ENCODE measurements around the gene KCNK1.
"Not testable (repeated sequence)": the region's sequence is repeated elsewhere in the genome, so short reads cannot be mapped to it uniquely, and the experiment has no call there.

Gene KCNK1

GRCh38 chr1:233615571-233615970 is 1.7 kb downstream of the KCNK1 start:
- H3K4me3 ChIP-seq (ENCODE audit: low read length) = no peak overlapping the region
- no peak for TF ChIP-seq CTCF (conservative IDR thresholded peaks at IDR 0.05; ENCODE audit: low read length)
- no peak for DNase-seq (ENCODE audit: low read depth)

- no peak for TF ChIP-seq CTCF (conservative IDR thresholded peaks at IDR 0.05; ENCODE audit: low read length)
- H3K4me3 ChIP-seq (ENCODE audit: low read length) = no peak overlapping the region
- no peak for DNase-seq (ENCODE audit: low read depth)
Measured at GRCh38 chr1:233617025-233617424, 3.1 kb downstream of the KCNK1 start.

- not testable (repeated sequence) for DNase-seq (ENCODE audit: low read depth); H3K4me3 ChIP-seq (ENCODE audit: low read length)
Measured at GRCh38 chr1:233619414-233619813, 5.5 kb downstream of the KCNK1 start.

- no peak for TF ChIP-seq CTCF (conservative IDR thresholded peaks at IDR 0.05; ENCODE audit: low read length)
Measured at GRCh38 chr1:233620065-233620464, 6.2 kb downstream of the KCNK1 start.

GRCh38 chr1:233621923-233622322 is 8.0 kb downstream of the KCNK1 start:
- H3K4me3 ChIP-seq (ENCODE audit: low read length) = no peak overlapping the region
- no peak for DNase-seq (ENCODE audit: low read depth)
- TF ChIP-seq CTCF (conservative IDR thresholded peaks at IDR 0.05; ENCODE audit: low read length) = no peak

More at GRCh38 chr1:233620065-233620464, 6.2 kb downstream of the KCNK1 start:
- no peak for DNase-seq (ENCODE audit: low read depth)
- H3K4me3 ChIP-seq (ENCODE audit: low read length) = no peak overlapping the region

- no peak for DNase-seq (ENCODE audit: low read depth)
- H3K4me3 ChIP-seq (ENCODE audit: low read length) = no peak overlapping the region
- no peak for TF ChIP-seq CTCF (conservative IDR thresholded peaks at IDR 0.05; ENCODE audit: low read length)
Measured at GRCh38 chr1:233624289-233624688, 10.4 kb downstream of the KCNK1 start.

- no peak for TF ChIP-seq CTCF (conservative IDR thresholded peaks at IDR 0.05; ENCODE audit: low read length)
- DNase-seq (ENCODE audit: low read depth) = no peak
- H3K4me3 ChIP-seq (ENCODE audit: low read length) = no peak overlapping the region
Measured at GRCh38 chr1:233625087-233625486, 11.2 kb downstream of the KCNK1 start.

GRCh38 chr1:233625510-233625981 is 11.6 kb downstream of the KCNK1 start:
- H3K4me3 ChIP-seq (ENCODE audit: low read length) = no peak overlapping the region
- DNase-seq (ENCODE audit: low read depth) = no peak
- TF ChIP-seq CTCF (conservative IDR thresholded peaks at IDR 0.05; ENCODE audit: low read length) = no peak
